Measurements from ENCODE around the gene S100A13.
"Not testable (repeated sequence)": the region's sequence is repeated elsewhere in the genome, so short reads cannot be mapped to it uniquely, and the experiment has no call there.

The S100A13 gene
- total RNA-seq, result 2.7 to 3.3 reads per million in 2 donors

GRCh38 chr1:153626904-153627714, at the start of gene S100A13:
Gene S100A13 (minus strand): TSS chr1:153627505. CDS start chr1:153626472, 1,033 bp downstream.
- no peak for DNase-seq

GRCh38 chr1:153673511-153673910, 46.2 kb upstream of the S100A13 start:
- no peak for DNase-seq

- DNase-seq, result not testable (repeated sequence)
Measured at GRCh38 chr1:153671628-153672353, 44.5 kb upstream of the S100A13 start.

DNA sequence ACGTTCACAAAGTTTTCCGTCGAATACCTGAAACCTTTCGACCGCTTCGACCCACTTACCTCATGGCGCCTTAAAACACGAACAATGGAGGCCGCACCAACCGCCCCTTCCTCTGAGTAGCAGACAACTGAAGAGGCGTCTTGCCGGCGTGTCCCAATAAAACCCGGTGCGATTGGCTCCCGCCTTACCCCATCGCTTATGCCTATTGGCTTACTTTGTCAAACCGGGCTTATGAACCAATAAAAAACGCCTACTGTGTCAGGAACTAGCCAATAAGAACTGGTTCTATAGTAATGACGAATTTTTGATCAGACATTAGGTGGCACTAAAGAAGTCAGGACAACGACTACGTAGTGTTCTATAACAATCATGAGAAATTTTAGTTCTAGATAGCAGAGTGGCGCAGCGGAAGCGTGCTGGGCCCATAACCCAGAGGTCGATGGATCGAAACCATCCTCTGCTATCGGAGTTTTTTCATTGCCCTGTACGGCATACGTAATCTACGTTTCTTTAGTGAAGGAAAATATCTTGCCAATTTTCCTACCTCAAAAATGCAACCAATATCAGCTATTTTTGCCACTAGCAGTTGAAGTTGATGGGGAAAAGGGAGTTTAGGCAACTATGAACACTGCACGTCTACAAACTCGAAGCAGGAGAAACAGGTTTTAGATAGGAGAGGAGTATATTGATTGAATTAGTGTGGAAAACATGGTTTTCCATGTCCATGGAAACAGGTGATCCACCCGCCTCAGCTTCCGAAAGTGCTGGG, 43.7 kb upstream of the S100A13 start, which contains the start of gene ILF2:
TSS of gene ILF2 (minus strand) at position 135 of the 769 bp plus-strand sequence. CDS start at position 64, 71 bp downstream.
- DNase-seq, result peak; percentile 60

GRCh38 chr1:153670257-153670858, 43.1 kb upstream of the S100A13 start:
- DNase-seq, result no peak

- DNase-seq, result no peak
Measured at GRCh38 chr1:153669606-153670005, 42.3 kb upstream of the S100A13 start.

GRCh38 chr1:153668672-153669071, 41.4 kb upstream of the S100A13 start:
- DNase-seq, result not testable (repeated sequence)

- DNase-seq, result no peak
Measured at GRCh38 chr1:153667439-153667838, 40.1 kb upstream of the S100A13 start.

- no peak for DNase-seq
Measured at GRCh38 chr1:153663211-153663610, 35.9 kb upstream of the S100A13 start.

- no peak for DNase-seq
Measured at GRCh38 chr1:153662269-153662668, 35.0 kb upstream of the S100A13 start.

DNA sequence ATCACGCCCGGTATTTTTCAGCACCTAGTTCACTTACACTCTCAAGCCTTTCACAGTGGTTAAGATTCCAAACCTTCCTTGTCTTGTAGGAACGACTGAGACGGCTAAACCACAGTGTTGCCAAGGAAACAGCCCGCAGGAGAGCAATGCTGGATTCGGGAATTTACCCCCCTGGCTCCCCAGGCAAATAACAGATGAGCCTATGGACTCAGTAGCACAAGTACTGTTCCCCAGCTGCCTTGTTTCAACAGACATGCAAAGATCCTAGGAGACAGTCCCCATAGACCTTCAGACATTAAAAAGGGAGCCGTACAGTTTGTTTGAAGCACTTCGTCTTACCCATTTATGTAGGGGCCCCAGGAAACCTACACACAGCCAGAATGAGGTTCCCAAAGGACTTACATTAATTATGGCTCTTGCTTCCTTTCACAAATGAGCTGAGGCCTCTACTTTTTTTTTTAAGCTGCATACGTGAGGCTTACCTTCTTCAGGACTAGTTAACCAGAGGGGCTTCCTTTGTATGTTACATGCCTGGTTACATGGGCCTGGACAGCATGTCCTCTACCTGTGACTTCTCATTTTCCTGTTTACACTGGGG, 33.9 kb upstream of the S100A13 start:
- no peak for DNase-seq

DNA sequence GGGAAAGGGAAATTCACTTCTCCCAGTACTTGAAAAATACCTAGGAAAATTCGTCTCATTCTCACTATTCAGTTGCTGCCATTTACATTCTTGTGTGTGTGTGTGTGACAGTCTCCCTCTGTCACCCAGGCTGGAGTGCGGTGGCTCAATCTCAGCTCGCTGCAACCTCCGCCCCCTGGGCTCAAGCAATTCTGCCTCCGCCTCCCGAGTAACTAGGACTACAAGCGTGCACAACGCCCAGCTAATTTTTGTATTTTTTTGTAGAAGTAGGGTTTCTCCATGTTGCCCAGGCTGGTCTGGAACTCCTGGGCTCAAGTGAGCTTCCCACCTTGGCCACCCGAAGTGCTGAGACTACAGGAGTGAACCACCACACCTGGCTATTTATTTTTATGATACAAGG, 32.4 kb upstream of the S100A13 start:
- DNase-seq, result no peak

GRCh38 chr1:153659175-153659534, 31.9 kb upstream of the S100A13 start:
- DNase-seq, result no peak

DNA sequence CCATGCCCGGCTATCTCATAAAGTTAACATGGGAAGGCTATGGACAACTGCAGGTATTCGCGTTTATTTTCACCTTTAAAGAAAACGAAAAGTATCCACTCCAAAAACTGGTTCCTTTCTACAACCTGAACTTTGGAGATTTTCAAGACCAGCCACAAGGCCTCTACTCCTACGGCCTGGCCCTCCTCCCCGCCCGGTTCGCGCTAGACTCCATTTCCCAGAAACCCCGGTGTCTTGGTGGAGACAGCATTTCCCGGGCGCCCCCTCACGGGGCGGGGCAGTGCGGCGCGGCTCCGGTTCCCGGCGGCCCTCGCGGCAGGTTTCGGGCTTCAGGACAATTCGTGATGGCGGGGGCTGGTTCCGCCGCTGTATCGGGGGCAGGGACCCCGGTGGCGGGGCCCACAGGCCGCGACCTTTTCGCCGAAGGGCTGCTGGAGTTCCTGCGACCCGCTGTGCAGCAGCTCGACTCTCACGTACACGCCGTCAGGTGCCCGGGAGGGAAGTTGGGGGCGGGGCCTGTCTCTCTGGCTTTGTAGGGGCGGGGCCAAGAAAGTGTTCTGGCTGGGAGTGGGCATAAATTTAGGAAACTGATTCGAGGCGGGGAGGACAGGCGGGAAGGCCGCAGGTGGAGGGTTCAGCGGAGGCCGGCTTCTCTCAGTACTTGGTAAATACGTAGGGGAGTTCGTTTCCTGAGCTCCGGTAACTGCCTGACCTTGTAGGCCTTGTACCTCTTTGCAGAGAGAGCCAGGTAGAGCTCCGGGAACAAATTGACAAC, 31.3 kb upstream of the S100A13 start, which contains the start of gene SNAPIN:
TSS of gene SNAPIN (plus strand) at position 304 of the 775 bp plus-strand sequence. CDS start at position 345, 41 bp downstream.
- peak; percentile 73 for DNase-seq

- no peak for DNase-seq
Measured at GRCh38 chr1:153655333-153655732, 28.0 kb upstream of the S100A13 start.

- DNase-seq, result no peak
Measured at GRCh38 chr1:153652805-153653500, 25.6 kb upstream of the S100A13 start.

GRCh38 chr1:153651771-153652170, 24.5 kb upstream of the S100A13 start:
- no peak for DNase-seq

GRCh38 chr1:153649863-153650235, 22.5 kb upstream of the S100A13 start:
- no peak for DNase-seq

GRCh38 chr1:153649137-153649862, 22.0 kb upstream of the S100A13 start:
- DNase-seq, result no peak
